GM12878 (cell line): ENCODE measurements around the gene EXOC4.

Source experiments
- CHD2 ChIP-seq: IDR thresholded peaks from 2 replicates; pipeline ENCODE4 v1.6.1; 2011; ENCODE audit warnings: low read depth, low read length, improper control_type of control experiment, borderline replicate concordance
- EZH2 ChIP-seq: IDR thresholded peaks from 2 replicates; pipeline ENCODE4 v1.6.1; 2012; ENCODE audit warnings: low read depth, mild to moderate bottlenecking, control low read depth, inconsistent platforms, low read length, borderline replicate concordance; ENCODE audit not compliant: control insufficient read depth
- JUNB ChIP-seq: IDR thresholded peaks from 2 replicates; pipeline ENCODE4 v1.6.1; 2016; ENCODE audit warnings: antibody characterized with exemption, mild to moderate bottlenecking
- KAT2A ChIP-seq: conservative IDR thresholded peaks from 2 replicates; pipeline ENCODE4 v1.6.1; 2011; ENCODE audit warnings: low read depth, low read length; ENCODE audit not compliant: control insufficient read depth
- MEF2A ChIP-seq: IDR thresholded peaks from 2 replicates; pipeline ENCODE4 v1.6.1; 2011; ENCODE audit warnings: low read depth, mild to moderate bottlenecking, low read length, moderate library complexity; ENCODE audit not compliant: insufficient read depth
- POLR2AphosphoS5 ChIP-seq: IDR thresholded peaks from 2 replicates; pipeline ENCODE4 v1.6.1; 2011; ENCODE audit warnings: mild to moderate bottlenecking, low read length, inconsistent platforms
- TAF1 ChIP-seq: IDR thresholded peaks from 2 replicates; pipeline ENCODE4 v1.6.1; 2011; ENCODE audit warnings: mild to moderate bottlenecking, low read depth, low read length, borderline replicate concordance
- ZBED1 ChIP-seq: IDR thresholded peaks from 2 replicates; pipeline ENCODE4 v1.6.1; 2016; ENCODE audit warnings: borderline replicate concordance
- ZNF24 ChIP-seq: fragments of 450-650 bp; IDR thresholded peaks from 2 replicates; pipeline ENCODE4 v1.6.1; 2017; ENCODE audit warnings: antibody characterized with exemption, mild to moderate bottlenecking
- ZZZ3 ChIP-seq: IDR thresholded peaks from 2 replicates; pipeline ENCODE4 v1.6.1; 2011; ENCODE audit warnings: low read depth; ENCODE audit not compliant: control insufficient read depth, insufficient read length

- TF ChIP-seq TAF1 (no peak), KAT2A (no peak), ZNF24 (no peak), POLR2AphosphoS5 (no peak), CHD2 (no peak), MEF2A (no peak), JUNB (no peak), ZBED1 (no peak), EZH2 (no peak), ZZZ3 (no peak)
These were observed 399.7 kb downstream of the EXOC4 start for GRCh38 chr7:133652547-133652946.
